ENCODE results near the gene HOXB1. TPM values are rescaled to one million over a fixed set of nuclear protein-coding genes. Genes with fewer than 3 reads are reported as not detected.

The HOXB1 gene
- total RNA-seq, 2 experiments from 2014 or later, result not detected

- ChIA-PET POLR2A (no interaction called here), CTCF (interaction anchor here (0.7 kb wide), 1 partner anchor 57 kb away, joined by 3 read pairs; no protein-coding TSS in a partner anchor)
- no peak overlapping the region for H3K4me3 Mint-ChIP-seq
- no peaks in the 10 kb centered on the region for H3K9me3 Mint-ChIP-seq
- no peaks in the 10 kb centered on the region for H3K36me3 Mint-ChIP-seq (ENCODE audit: low read depth)
- no peak for ATAC-seq (ENCODE audit: poor library complexity)
- no peak for TF ChIP-seq CTCF (IDR thresholded peaks at IDR 0.05)
- no peak overlapping the region for H3K4me3 ChIP-seq (ENCODE audit: low read length)
- peaks cover 17% of the 10 kb centered on the region for H3K4me1 Mint-ChIP-seq (ENCODE audit: low read depth)
- H3K27ac ChIP-seq (ENCODE audit: low read depth in 1 of 2, low read length in 2 of 2), result no peak overlapping the region
- H3K27me3 Mint-ChIP-seq, result peaks cover 55% of the 10 kb centered on the region
- peaks cover 2% of the 10 kb centered on the region for H3K36me3 ChIP-seq (ENCODE audit: insufficient read depth, low read length)
- peaks cover 19% of the 10 kb centered on the region for H3K4me1 ChIP-seq (ENCODE audit: insufficient read depth, low read length)
- intact Hi-C loops (cut with DNase I, micrococcal nuclease), result no loop called here
- no peaks in the 10 kb centered on the region for H3K9me3 ChIP-seq (ENCODE audit: control insufficient read depth in 1 of 2, insufficient read depth in 1 of 2, low read length in 2 of 2)
- H3K27ac Mint-ChIP-seq, result no peak overlapping the region
- DNase-seq, result no peak
- peaks cover 0 to 6% of the 10 kb centered on the region in 2 experiments for H3K27me3 ChIP-seq (ENCODE audit: control insufficient read depth in 1 of 2, insufficient read depth in 2 of 2, low read length in 2 of 2)
Measured at GRCh38 chr17:48552466-48553189, 21.8 kb upstream of the HOXB1 start.

GRCh38 chr17:48551596-48552465, 21.0 kb upstream of the HOXB1 start:
- no peak for TF ChIP-seq CTCF (IDR thresholded peaks at IDR 0.05)
- H3K27ac Mint-ChIP-seq, result no peak overlapping the region
- Histone ChIP-seq H3K36me3 (ENCODE audit: insufficient read depth, low read length) (peaks cover 2% of the 10 kb centered on the region), H3K9me3 (ENCODE audit: control insufficient read depth in 1 of 2, insufficient read depth in 1 of 2, low read length in 2 of 2) (no peaks in the 10 kb centered on the region), H3K4me1 (ENCODE audit: insufficient read depth, low read length) (peaks cover 26% of the 10 kb centered on the region), H3K27me3 (ENCODE audit: control insufficient read depth in 1 of 2, insufficient read depth in 2 of 2, low read length in 2 of 2) (peaks cover 0 to 6% of the 10 kb centered on the region in 2 experiments), H3K27ac (ENCODE audit: low read depth in 1 of 2, low read length in 2 of 2) (no peak overlapping the region), H3K4me3 (ENCODE audit: low read length) (no peak overlapping the region)
- no peaks in the 10 kb centered on the region for H3K36me3 Mint-ChIP-seq (ENCODE audit: low read depth)
- no peak for DNase-seq
- no peak for ATAC-seq (ENCODE audit: poor library complexity)
- CTCF ChIA-PET, result interaction anchor here (0.7 kb wide), 1 partner anchor 57 kb away, joined by 3 read pairs; no protein-coding TSS in a partner anchor
- intact Hi-C loops (cut with DNase I, micrococcal nuclease), result no loop called here
- peaks cover 20% of the 10 kb centered on the region for H3K4me1 Mint-ChIP-seq (ENCODE audit: low read depth)
- H3K27me3 Mint-ChIP-seq, result peaks cover 55% of the 10 kb centered on the region
- no peak overlapping the region for H3K4me3 Mint-ChIP-seq
- POLR2A ChIA-PET, result no interaction called here
- H3K9me3 Mint-ChIP-seq, result no peaks in the 10 kb centered on the region

GRCh38 chr17:48551214-48551555, 20.4 kb upstream of the HOXB1 start:
- Histone ChIP-seq H3K36me3 (ENCODE audit: insufficient read depth, low read length) (peaks cover 2% of the 10 kb centered on the region), H3K9me3 (ENCODE audit: control insufficient read depth in 1 of 2, insufficient read depth in 1 of 2, low read length in 2 of 2) (no peaks in the 10 kb centered on the region), H3K27ac (ENCODE audit: low read depth in 1 of 2, low read length in 2 of 2) (no peak overlapping the region), H3K4me1 (ENCODE audit: insufficient read depth, low read length) (peaks cover 32% of the 10 kb centered on the region), H3K4me3 (ENCODE audit: low read length) (no peak overlapping the region), H3K27me3 (ENCODE audit: control insufficient read depth in 1 of 2, insufficient read depth in 2 of 2, low read length in 2 of 2) (peaks cover 0 to 6% of the 10 kb centered on the region in 2 experiments)
- ChIA-PET CTCF (no interaction called here), POLR2A (no interaction called here)
- Mint-ChIP-seq H3K9me3 (no peaks in the 10 kb centered on the region), H3K4me3 (no peak overlapping the region), H3K36me3 (ENCODE audit: low read depth) (no peaks in the 10 kb centered on the region), H3K4me1 (ENCODE audit: low read depth) (peaks cover 20% of the 10 kb centered on the region), H3K27me3 (peaks cover 55% of the 10 kb centered on the region), H3K27ac (no peak overlapping the region)
- ATAC-seq (ENCODE audit: poor library complexity), result no peak
- intact Hi-C loops (cut with DNase I, micrococcal nuclease), result no loop called here
- no peak for TF ChIP-seq CTCF (IDR thresholded peaks at IDR 0.05)
- no peak for DNase-seq

Data from CD4-positive, alpha-beta T cell (primary cell).